ENCODE measurements around the gene DCDC2B. TPM values are rescaled to one million over a fixed set of nuclear protein-coding genes. Genes with fewer than 3 reads are reported as not detected.

The DCDC2B gene
- total and polyA plus RNA-seq, 9 of the 15 experiments (the other 6 are each of a cell fraction or from before 2014, with no cell fraction given), result not detected

- ChIA-PET POLR2A (interaction anchor here (0.7 to 1.3 kb wide), 4 partner anchors 9 to 51 kb away, joined by 3 to 6 read pairs (median 4); no protein-coding TSS in a partner anchor), CTCF (ENCODE audit: low intra/inter-chr PET ratio) (no interaction called here)
- ATAC-seq (peak; percentile 79), DNase-seq (ENCODE audit: extremely low read depth in 1 of 4, low spot score in 3 of 4) (peak; percentile 64 to 67 (median 64)), FAIRE-seq (peak; percentile 48)
- H4K20me1 ChIP-seq (replicated peaks; ENCODE audit: control insufficient read depth, insufficient read depth, low read length), result no peaks in the 10 kb centered on the region
- intact Hi-C loops (cut with micrococcal nuclease) (no loop called here), in situ Hi-C loops (cut with MboI) (no loop called here)
- no peaks in the 10 kb centered on the region for H3K9me1 ChIP-seq (ENCODE audit: control insufficient read depth, insufficient read depth, low read length)
- no peaks in the 10 kb centered on the region for H3K27me3 ChIP-seq (ENCODE audit: control insufficient read depth in 2 of 2, insufficient read depth in 2 of 2, low read length in 2 of 2)
- peak overlapping the region; percentile 24 to 65 for H3K9ac ChIP-seq (ENCODE audit: insufficient read depth in 1 of 2, low read depth in 2 of 2, low read length in 2 of 2)
- WGBS (ENCODE audit: insufficient coverage, low coverage, missing lambda C conversion rate), result 55% methylated on average over 39 of the region's 55 CpGs
- peak overlapping the region; percentile 12; the same call in 2 of the 3 replicates for H3K27ac ChIP-seq (ENCODE audit: extremely low read depth, low read depth, low read length)
- no peaks in the 10 kb centered on the region for H3K9me3 ChIP-seq (replicated peaks; ENCODE audit: control insufficient read depth, insufficient read depth, low read depth, low read length)
- no peaks in the 10 kb centered on the region for H3K36me3 ChIP-seq (ENCODE audit: control insufficient read depth, insufficient read depth, low read length)
- peak overlapping the region; percentile 77 for H2AFZ ChIP-seq (ENCODE audit: low read depth, low read length)
- H3K4me2 ChIP-seq (ENCODE audit: insufficient read depth, low read length), result peak overlapping the region; percentile 32
- no TSS peak for BruUV-seq (replicated peaks)
- H3K79me2 ChIP-seq (ENCODE audit: control insufficient read depth, insufficient read depth, low read length), result no peaks in the 10 kb centered on the region
- H3K4me1 ChIP-seq (replicated peaks in 1 of 2; ENCODE audit: control insufficient read depth in 2 of 2, insufficient read depth in 2 of 2, low read length in 2 of 2), result peaks cover 15 to 21% of the 10 kb centered on the region in 2 experiments; a peak in 4 of 5 replicates
- H3K4me3 ChIP-seq, result no peak overlapping the region
- TF ChIP-seq L3MBTL2 (IDR thresholded peaks at IDR 0.05) (peak; percentile 94), E2F6 (IDR thresholded peaks at IDR 0.05; ENCODE audit: borderline replicate concordance in 1 of 2, extremely low read depth in 1 of 2, insufficient read depth in 1 of 2, insufficient read length in 1 of 2, low read depth in 1 of 2, low read length in 1 of 2, poor library complexity in 1 of 2, severe bottlenecking in 1 of 2) (peak; percentile 82 to 96), CREM (IDR thresholded peaks at IDR 0.05; ENCODE audit: low read depth) (peak; percentile 40; the same call in 1 of the 2 replicates), ZKSCAN1 (IDR thresholded peaks at IDR 0.05; ENCODE audit: low read depth, low read length) (no peak), HDAC1 (IDR thresholded peaks at IDR 0.05) (0 out of 4 replicates have a peak, but pooled peaks of 1 of the 2 experiments have one; percentile 10), CREB1 (IDR thresholded peaks at IDR 0.05) (peak; percentile 40; the same call in 1 of the 2 replicates), CREB1 (CRISPR knock-in tag; IDR thresholded peaks at IDR 0.05) (peak; percentile 38; the same call in 1 of the 2 replicates), SMAD4 (CRISPR knock-in tag; conservative IDR thresholded peaks at IDR 0.05) (peak; percentile 45; the same call in 1 of the 2 replicates), EGR1 (conservative IDR thresholded peaks at IDR 0.05) (peak; percentile 76), ZBTB33 (CRISPR knock-in tag; IDR thresholded peaks at IDR 0.05) (peak; percentile 82), DNMT1 (IDR thresholded peaks at IDR 0.05) (no peak), HDGF (IDR thresholded peaks at IDR 0.05) (no peak), ETS1 (conservative IDR thresholded peaks at IDR 0.05; ENCODE audit: control insufficient read depth, low read depth, low read length) (no peak), TFAP4 (CRISPR knock-in tag; IDR thresholded peaks at IDR 0.05; ENCODE audit: borderline replicate concordance) (peak; percentile 65; the same call in 1 of the 2 replicates), CBX3 (IDR thresholded peaks at IDR 0.05; ENCODE audit: borderline replicate concordance in 1 of 2, low read length in 2 of 2) (peak in 1 of 2 experiments; percentile 81; a peak in 1 of 3 replicates), RBFOX2 (IDR thresholded peaks at IDR 0.05; ENCODE audit: low read depth, low read length) (peak; percentile 39; the same call in 1 of the 2 replicates)
Measured at GRCh38 chr1:32241001-32241763, 32.3 kb downstream of the DCDC2B start.

Data from K562 (cell line).